ENCODE data around the gene SCN11A.

Gene SCN11A

GRCh38 chr3:39050029-39050428 is 1.7 kb downstream of the SCN11A start:
- no peak overlapping the region for H3K27ac ChIP-seq (ENCODE audit: low read length)

GRCh38 chr3:39038165-39038564 is 13.6 kb downstream of the SCN11A start:
- no peak overlapping the region for H3K27ac ChIP-seq (ENCODE audit: low read length)
- H3K9me2 ChIP-seq (replicated peaks; ENCODE audit: insufficient read depth, low read length): no peaks in the 10 kb centered on the region
- no peaks in the 10 kb centered on the region for H3K36me3 ChIP-seq (replicated peaks; ENCODE audit: insufficient read depth, low read length)
- no peaks in the 10 kb centered on the region for H3K9me3 ChIP-seq (replicated peaks; ENCODE audit: insufficient read depth, low read length)
- no peak overlapping the region for H3K9ac ChIP-seq (ENCODE audit: low read length)
- no peak overlapping the region for H3K4me3 ChIP-seq (ENCODE audit: low read length)
- H3F3A ChIP-seq (ENCODE audit: insufficient read depth, low read length): no peaks in the 10 kb centered on the region
- H3K79me2 ChIP-seq (ENCODE audit: low read length): no peaks in the 10 kb centered on the region
- H3K27me3 ChIP-seq (replicated peaks; ENCODE audit: insufficient read depth, low read length): no peaks in the 10 kb centered on the region
- no peak overlapping the region for H2AFZ ChIP-seq (ENCODE audit: low read length)
- H4K20me1 ChIP-seq (ENCODE audit: insufficient read depth, low read length): no peaks in the 10 kb centered on the region
- H3K4me1 ChIP-seq (ENCODE audit: low read length): no peaks in the 10 kb centered on the region
- no peak for DNase-seq
- TF ChIP-seq EZH2phosphoT487 (IDR thresholded peaks at IDR 0.05; ENCODE audit: low read length): no peak
- TF ChIP-seq EZH2 (optimal IDR thresholded peaks at IDR 0.05; ENCODE audit: low read depth, low read length): no peak
- TF ChIP-seq CTCF (IDR thresholded peaks at IDR 0.05; ENCODE audit: low read length): no peak
- no peak overlapping the region for H3K4me2 ChIP-seq (ENCODE audit: low read depth, low read length)

More at GRCh38 chr3:39050029-39050428, 1.7 kb downstream of the SCN11A start:
- Histone ChIP-seq H3K79me2 (ENCODE audit: low read length) (peaks cover 30% of the 10 kb centered on the region), H3K9ac (ENCODE audit: low read length) (no peak overlapping the region), H3F3A (ENCODE audit: insufficient read depth, low read length) (no peaks in the 10 kb centered on the region), H3K4me2 (ENCODE audit: low read depth, low read length) (no peak overlapping the region), H3K9me3 (replicated peaks; ENCODE audit: insufficient read depth, low read length) (no peaks in the 10 kb centered on the region), H3K27me3 (replicated peaks; ENCODE audit: insufficient read depth, low read length) (no peaks in the 10 kb centered on the region), H3K4me3 (ENCODE audit: low read length) (no peak overlapping the region), H3K36me3 (replicated peaks; ENCODE audit: insufficient read depth, low read length) (no peaks in the 10 kb centered on the region), H3K4me1 (ENCODE audit: low read length) (peaks cover 5% of the 10 kb centered on the region; the same call in 1 of the 2 replicates), H3K9me2 (replicated peaks; ENCODE audit: insufficient read depth, low read length) (no peaks in the 10 kb centered on the region), H2AFZ (ENCODE audit: low read length) (no peak overlapping the region), H4K20me1 (ENCODE audit: insufficient read depth, low read length) (no peaks in the 10 kb centered on the region)
- no peak for DNase-seq
- no peak for TF ChIP-seq EZH2phosphoT487 (IDR thresholded peaks at IDR 0.05; ENCODE audit: low read length)
- TF ChIP-seq EZH2 (optimal IDR thresholded peaks at IDR 0.05; ENCODE audit: low read depth, low read length): no peak
- no peak for TF ChIP-seq CTCF (IDR thresholded peaks at IDR 0.05; ENCODE audit: low read length)

GRCh38 chr3:39029556-39029955 is 22.2 kb downstream of the SCN11A start:
- no peak for DNase-seq
- Histone ChIP-seq H3K4me2 (ENCODE audit: low read depth, low read length) (no peak overlapping the region), H3K9me3 (replicated peaks; ENCODE audit: insufficient read depth, low read length) (no peaks in the 10 kb centered on the region), H2AFZ (ENCODE audit: low read length) (no peak overlapping the region), H3K79me2 (ENCODE audit: low read length) (no peaks in the 10 kb centered on the region), H3K36me3 (replicated peaks; ENCODE audit: insufficient read depth, low read length) (no peaks in the 10 kb centered on the region), H3F3A (ENCODE audit: insufficient read depth, low read length) (no peaks in the 10 kb centered on the region), H4K20me1 (ENCODE audit: insufficient read depth, low read length) (no peaks in the 10 kb centered on the region), H3K9ac (ENCODE audit: low read length) (no peak overlapping the region), H3K9me2 (replicated peaks; ENCODE audit: insufficient read depth, low read length) (no peaks in the 10 kb centered on the region), H3K27me3 (replicated peaks; ENCODE audit: insufficient read depth, low read length) (no peaks in the 10 kb centered on the region), H3K27ac (ENCODE audit: low read length) (no peak overlapping the region), H3K4me1 (ENCODE audit: low read length) (no peaks in the 10 kb centered on the region), H3K4me3 (ENCODE audit: low read length) (no peak overlapping the region)
- no peak for TF ChIP-seq CTCF (IDR thresholded peaks at IDR 0.05; ENCODE audit: low read length)
- no peak for TF ChIP-seq EZH2 (optimal IDR thresholded peaks at IDR 0.05; ENCODE audit: low read depth, low read length)
- no peak for TF ChIP-seq EZH2phosphoT487 (IDR thresholded peaks at IDR 0.05; ENCODE audit: low read length)

All from MM.1S (cell line).